ENCODE data around the gene LHX6. TPM values are rescaled to one million over a fixed set of nuclear protein-coding genes. Genes with fewer than 3 reads are reported as not detected.

LHX6 gene
- total RNA-seq, 1 experiment from 2014 or later: 1.5 TPM

DNA sequence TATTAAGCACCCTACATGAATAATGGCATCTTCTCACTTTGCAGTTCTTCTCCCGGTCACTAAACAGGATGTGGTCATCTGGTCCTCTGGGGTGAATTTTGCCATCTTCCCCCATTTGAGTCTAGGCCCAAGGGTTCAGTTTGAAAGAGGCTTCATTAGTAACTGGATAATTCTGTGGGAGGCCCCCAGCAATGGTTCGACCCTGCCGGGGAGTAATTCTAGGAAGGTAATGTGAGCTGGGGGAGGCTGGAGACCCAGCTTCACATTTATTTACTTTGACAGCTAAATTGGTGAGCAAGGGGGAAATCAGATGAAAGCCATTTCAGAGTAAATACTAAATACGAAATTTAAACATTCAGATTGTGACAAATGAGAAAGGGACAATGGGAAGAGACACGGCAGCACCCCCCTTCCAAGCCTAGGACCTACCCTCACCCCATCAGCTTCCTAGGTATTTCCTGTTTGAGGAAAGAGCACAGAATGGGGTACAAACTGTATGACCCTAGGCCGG lies 4.1 kb upstream of the LHX6 start (continued):
- TF ChIP-seq, protein P1, sequence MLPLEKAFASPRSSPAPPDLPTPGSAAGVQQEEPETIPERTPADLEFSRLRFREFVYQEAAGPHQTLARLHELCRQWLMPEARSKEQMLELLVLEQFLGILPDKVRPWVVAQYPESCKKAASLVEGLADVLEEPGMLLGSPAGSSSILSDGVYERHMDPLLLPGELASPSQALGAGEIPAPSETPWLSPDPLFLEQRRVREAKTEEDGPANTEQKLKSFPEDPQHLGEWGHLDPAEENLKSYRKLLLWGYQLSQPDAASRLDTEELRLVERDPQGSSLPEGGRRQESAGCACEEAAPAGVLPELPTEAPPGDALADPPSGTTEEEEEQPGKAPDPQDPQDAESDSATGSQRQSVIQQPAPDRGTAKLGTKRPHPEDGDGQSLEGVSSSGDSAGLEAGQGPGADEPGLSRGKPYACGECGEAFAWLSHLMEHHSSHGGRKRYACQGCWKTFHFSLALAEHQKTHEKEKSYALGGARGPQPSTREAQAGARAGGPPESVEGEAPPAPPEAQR (CRISPR knock-in tag; IDR thresholded peaks at IDR 0.05): no peak
- TF ChIP-seq SOX15 (CRISPR knock-in tag; IDR thresholded peaks at IDR 0.05) (no peak), ZNF416 (CRISPR knock-in tag; IDR thresholded peaks at IDR 0.05) (no peak)
- TF ChIP-seq, protein P2, sequence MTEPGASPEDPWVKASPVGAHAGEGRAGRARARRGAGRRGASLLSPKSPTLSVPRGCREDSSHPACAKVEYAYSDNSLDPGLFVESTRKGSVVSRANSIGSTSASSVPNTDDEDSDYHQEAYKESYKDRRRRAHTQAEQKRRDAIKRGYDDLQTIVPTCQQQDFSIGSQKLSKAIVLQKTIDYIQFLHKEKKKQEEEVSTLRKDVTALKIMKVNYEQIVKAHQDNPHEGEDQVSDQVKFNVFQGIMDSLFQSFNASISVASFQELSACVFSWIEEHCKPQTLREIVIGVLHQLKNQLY (CRISPR knock-in tag; IDR thresholded peaks at IDR 0.05): no peak

DNA sequence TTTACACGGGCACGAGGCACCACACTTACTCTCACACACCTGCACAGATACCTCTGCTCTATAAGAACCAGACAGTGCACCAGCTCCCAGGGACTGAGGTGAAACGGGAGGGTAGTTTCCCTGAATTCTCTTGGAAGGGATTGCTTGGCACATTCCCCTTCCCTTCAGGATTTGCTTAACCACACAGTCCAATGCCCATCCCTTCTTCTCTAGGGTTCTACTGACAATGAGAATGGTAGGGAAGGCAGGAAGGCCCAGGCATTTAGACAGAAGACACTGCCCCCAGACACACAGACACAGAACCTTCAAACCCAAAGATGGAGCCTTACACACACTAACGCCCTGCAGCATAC lies 704 bp upstream of the LHX6 start:
- TF ChIP-seq, protein P3, sequence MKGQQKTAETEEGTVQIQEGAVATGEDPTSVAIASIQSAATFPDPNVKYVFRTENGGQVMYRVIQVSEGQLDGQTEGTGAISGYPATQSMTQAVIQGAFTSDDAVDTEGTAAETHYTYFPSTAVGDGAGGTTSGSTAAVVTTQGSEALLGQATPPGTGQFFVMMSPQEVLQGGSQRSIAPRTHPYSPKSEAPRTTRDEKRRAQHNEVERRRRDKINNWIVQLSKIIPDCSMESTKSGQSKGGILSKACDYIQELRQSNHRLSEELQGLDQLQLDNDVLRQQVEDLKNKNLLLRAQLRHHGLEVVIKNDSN (CRISPR knock-in tag; IDR thresholded peaks at IDR 0.05): no peak
- TF ChIP-seq NFE2L1 (CRISPR knock-in tag; IDR thresholded peaks at IDR 0.05) (no peak), ZBTB21 (CRISPR knock-in tag; IDR thresholded peaks at IDR 0.05; ENCODE audit: borderline replicate concordance) (no peak)
- Mint-ChIP-seq H3K4me3 (no peak overlapping the region), H3K27ac (no peak overlapping the region), H3K36me3 (peaks cover 5% of the 10 kb centered on the region; the same call in 1 of the 2 replicates), H3K9me3 (no peaks in the 10 kb centered on the region), H3K27me3 (ENCODE audit: low read depth) (peaks cover 52% of the 10 kb centered on the region), H3K4me1 (peaks cover 32% of the 10 kb centered on the region)
- POLR2A ChIA-PET: no interaction called here
- ATAC-seq (no peak), DNase-seq (ENCODE audit: low spot score) (no peak)
- CTCF ChIA-PET: interaction anchor here (0.8 to 1.5 kb wide), 3 partner anchors 105 to 130 kb away, joined by 3 to 8 read pairs (median 3); no protein-coding TSS in a partner anchor

DNA sequence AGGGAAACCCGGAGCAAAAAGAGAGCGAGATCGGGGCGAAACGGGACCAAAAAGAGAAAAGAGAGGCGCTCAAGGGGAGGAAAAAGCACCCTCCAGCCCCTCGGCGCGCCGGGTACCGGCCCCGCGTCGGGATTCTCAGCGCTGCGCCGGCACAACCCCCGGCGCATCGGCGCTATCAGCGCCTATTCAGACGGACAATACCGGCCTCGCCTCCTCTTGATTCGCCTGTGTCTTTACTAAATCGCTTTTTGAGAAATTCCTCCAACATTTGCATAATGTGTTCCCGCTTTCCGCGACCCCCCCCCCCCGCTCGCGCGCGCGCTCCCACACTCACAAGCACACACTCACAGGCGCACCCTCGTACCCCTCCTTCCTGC lies 578 bp downstream of the LHX6 start:
- Mint-ChIP-seq H3K4me3 (peak overlapping the region; percentile 60), H3K27ac (no peak overlapping the region), H3K27me3 (ENCODE audit: low read depth) (peaks cover 57% of the 10 kb centered on the region), H3K4me1 (peaks cover 27% of the 10 kb centered on the region), H3K36me3 (peaks cover 5% of the 10 kb centered on the region; the same call in 1 of the 2 replicates), H3K9me3 (no peaks in the 10 kb centered on the region)
- DNase-seq (ENCODE audit: low spot score): peak; percentile 34
- POLR2A ChIA-PET: no interaction called here
- ATAC-seq: no peak
- TF ChIP-seq, protein P4, sequence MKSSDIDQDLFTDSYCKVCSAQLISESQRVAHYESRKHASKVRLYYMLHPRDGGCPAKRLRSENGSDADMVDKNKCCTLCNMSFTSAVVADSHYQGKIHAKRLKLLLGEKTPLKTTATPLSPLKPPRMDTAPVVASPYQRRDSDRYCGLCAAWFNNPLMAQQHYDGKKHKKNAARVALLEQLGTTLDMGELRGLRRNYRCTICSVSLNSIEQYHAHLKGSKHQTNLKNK (CRISPR knock-in tag; IDR thresholded peaks at IDR 0.05): no peak
- TF ChIP-seq, protein P5, sequence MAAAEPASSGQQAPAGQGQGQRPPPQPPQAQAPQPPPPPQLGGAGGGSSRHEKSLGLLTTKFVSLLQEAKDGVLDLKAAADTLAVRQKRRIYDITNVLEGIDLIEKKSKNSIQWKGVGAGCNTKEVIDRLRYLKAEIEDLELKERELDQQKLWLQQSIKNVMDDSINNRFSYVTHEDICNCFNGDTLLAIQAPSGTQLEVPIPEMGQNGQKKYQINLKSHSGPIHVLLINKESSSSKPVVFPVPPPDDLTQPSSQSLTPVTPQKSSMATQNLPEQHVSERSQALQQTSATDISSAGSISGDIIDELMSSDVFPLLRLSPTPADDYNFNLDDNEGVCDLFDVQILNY (CRISPR knock-in tag; IDR thresholded peaks at IDR 0.05): 0 out of 2 replicates have a peak, but pooled peaks have one; percentile 22
- CTCF ChIA-PET: interaction anchor here (0.7 to 1.0 kb wide), 2 partner anchors 105 to 122 kb away, joined by 3 read pairs; no protein-coding TSS in a partner anchor

DNA sequence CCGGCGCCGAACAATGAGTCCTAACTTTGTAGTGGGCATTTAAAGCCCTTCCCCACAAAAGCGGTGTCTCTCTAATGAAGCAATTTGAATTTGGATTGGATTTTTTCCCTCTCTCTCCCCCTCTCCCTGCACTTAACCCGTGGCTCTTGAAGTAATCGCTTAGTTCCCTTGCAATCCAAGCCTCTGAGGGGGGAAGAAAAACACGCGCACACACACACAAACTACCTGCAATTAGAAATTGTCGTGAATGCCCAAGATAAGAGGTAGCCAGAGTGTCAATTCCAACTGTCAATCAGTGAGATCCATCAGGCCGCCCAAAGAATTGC lies 1.2 kb downstream of the LHX6 start:
- ATAC-seq: no peak
- CTCF ChIA-PET: no interaction called here
- Mint-ChIP-seq H3K36me3 (peaks cover 5% of the 10 kb centered on the region; the same call in 1 of the 2 replicates), H3K4me3 (peak overlapping the region; percentile 61), H3K9me3 (no peaks in the 10 kb centered on the region), H3K4me1 (peaks cover 23% of the 10 kb centered on the region), H3K27me3 (ENCODE audit: low read depth) (peaks cover 59% of the 10 kb centered on the region), H3K27ac (no peak overlapping the region)
- POLR2A ChIA-PET: no interaction called here
- DNase-seq (ENCODE audit: low spot score): no peak
- TF ChIP-seq ZNF671 (CRISPR knock-in tag; IDR thresholded peaks at IDR 0.05) (no peak), ZNF317 (CRISPR knock-in tag; IDR thresholded peaks at IDR 0.05; ENCODE audit: borderline replicate concordance, low read depth) (no peak), ZNF232 (CRISPR knock-in tag; IDR thresholded peaks at IDR 0.05) (no peak), ESRRA (CRISPR knock-in tag; IDR thresholded peaks at IDR 0.05; ENCODE audit: borderline replicate concordance) (no peak), TCF7 (CRISPR knock-in tag; IDR thresholded peaks at IDR 0.05; ENCODE audit: low read depth) (no peak)
- TF ChIP-seq, protein P6, sequence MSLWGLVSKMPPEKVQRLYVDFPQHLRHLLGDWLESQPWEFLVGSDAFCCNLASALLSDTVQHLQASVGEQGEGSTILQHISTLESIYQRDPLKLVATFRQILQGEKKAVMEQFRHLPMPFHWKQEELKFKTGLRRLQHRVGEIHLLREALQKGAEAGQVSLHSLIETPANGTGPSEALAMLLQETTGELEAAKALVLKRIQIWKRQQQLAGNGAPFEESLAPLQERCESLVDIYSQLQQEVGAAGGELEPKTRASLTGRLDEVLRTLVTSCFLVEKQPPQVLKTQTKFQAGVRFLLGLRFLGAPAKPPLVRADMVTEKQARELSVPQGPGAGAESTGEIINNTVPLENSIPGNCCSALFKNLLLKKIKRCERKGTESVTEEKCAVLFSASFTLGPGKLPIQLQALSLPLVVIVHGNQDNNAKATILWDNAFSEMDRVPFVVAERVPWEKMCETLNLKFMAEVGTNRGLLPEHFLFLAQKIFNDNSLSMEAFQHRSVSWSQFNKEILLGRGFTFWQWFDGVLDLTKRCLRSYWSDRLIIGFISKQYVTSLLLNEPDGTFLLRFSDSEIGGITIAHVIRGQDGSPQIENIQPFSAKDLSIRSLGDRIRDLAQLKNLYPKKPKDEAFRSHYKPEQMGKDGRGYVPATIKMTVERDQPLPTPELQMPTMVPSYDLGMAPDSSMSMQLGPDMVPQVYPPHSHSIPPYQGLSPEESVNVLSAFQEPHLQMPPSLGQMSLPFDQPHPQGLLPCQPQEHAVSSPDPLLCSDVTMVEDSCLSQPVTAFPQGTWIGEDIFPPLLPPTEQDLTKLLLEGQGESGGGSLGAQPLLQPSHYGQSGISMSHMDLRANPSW (CRISPR knock-in tag; conservative IDR thresholded peaks at IDR 0.05; ENCODE audit: low read depth): no peak
- TF ChIP-seq, protein P7, sequence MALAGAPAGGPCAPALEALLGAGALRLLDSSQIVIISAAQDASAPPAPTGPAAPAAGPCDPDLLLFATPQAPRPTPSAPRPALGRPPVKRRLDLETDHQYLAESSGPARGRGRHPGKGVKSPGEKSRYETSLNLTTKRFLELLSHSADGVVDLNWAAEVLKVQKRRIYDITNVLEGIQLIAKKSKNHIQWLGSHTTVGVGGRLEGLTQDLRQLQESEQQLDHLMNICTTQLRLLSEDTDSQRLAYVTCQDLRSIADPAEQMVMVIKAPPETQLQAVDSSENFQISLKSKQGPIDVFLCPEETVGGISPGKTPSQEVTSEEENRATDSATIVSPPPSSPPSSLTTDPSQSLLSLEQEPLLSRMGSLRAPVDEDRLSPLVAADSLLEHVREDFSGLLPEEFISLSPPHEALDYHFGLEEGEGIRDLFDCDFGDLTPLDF (CRISPR knock-in tag; IDR thresholded peaks at IDR 0.05): no peak
- TF ChIP-seq, protein P5 (CRISPR knock-in tag; IDR thresholded peaks at IDR 0.05): no peak

Data from WTC11 (cell line).